GM12878 (cell line): ENCODE data around the gene LRRC23. TPM values are rescaled to one million over a fixed set of nuclear protein-coding genes. Genes with fewer than 3 reads are reported as not detected.

Experiments used
- ATAC-seq: fragments of 200-7000 bp; cut with Tn5 transposase; 3 replicates; pipeline ENCODE4 v1.9.1; 2020; ENCODE audit warnings: mild to moderate bottlenecking, moderate library complexity
- BruUV-seq: library from RNA; stranded (reverse); fragments of 400-500 nt; replicated peaks from 2 replicates; lab custom pipeline; 2021; lab: Mats Ljungman, UMichigan
- CTCF ChIA-PET: fragments of 300-600 bp; sonication (Branson Sonifier 250); formaldehyde crosslinking; extraction: SDS; loops from one replicate; lab custom pipeline; 2021; ENCODE audit warnings: inconsistent platforms; lab: Yijun Ruan, JAX
- POLR2A ChIA-PET: fragments of 350-600 bp; formaldehyde crosslinking; extraction: SDS; loops from one replicate; lab custom pipeline; 2021; ENCODE audit warnings: inconsistent platforms; lab: Charles Lee
- RAD21 ChIA-PET: fragments of 300-600 bp; sonication (Branson Sonifier 250); formaldehyde crosslinking; loops from one replicate; lab custom pipeline; 2023; ENCODE audit warnings: antibody characterized with exemption; ENCODE audit not compliant: unreplicated experiment; lab: Charles Lee
- SMC1A ChIA-PET: fragments of 300-600 bp; sonication (Branson Sonifier 250); formaldehyde crosslinking; loops from one replicate; lab custom pipeline; 2023; ENCODE audit not compliant: unreplicated experiment, uncharacterized antibody; lab: Charles Lee
- DNase-seq: peaks from one replicate; pipeline ENCODE4 v3.0.0-alpha.2; 2011; ENCODE audit warnings: low read depth, low spot score
- FAIRE-seq: peaks from 3 replicates; lab custom pipeline; 2011; peaks lifted over from hg19 to GRCh38; lab: Jason Lieb, UNC
- H2AFZ ChIP-seq: 2 replicates; pipeline ENCODE4 v1.6.0; 2011; ENCODE audit warnings: low read depth, low read length, control low read depth; ENCODE audit not compliant: control insufficient read depth
- H3K27ac ChIP-seq: 2 replicates; pipeline ENCODE4 v1.5.1; 2011; ENCODE audit warnings: control low read depth; ENCODE audit not compliant: control insufficient read depth, insufficient read depth
- H3K27me3 ChIP-seq, 2 experiments: replicated peaks in 1 of 2; 2 replicates each; pipeline versions ENCODE4 v1.6.0 to v1.6.1; 2011; ENCODE audit warnings: low read length in 1 of 2; ENCODE audit not compliant: control insufficient read depth in 2 of 2, insufficient read depth in 2 of 2
- H3K36me3 ChIP-seq, 2 experiments: 2 replicates each; pipeline ENCODE4 v1.5.1; 2011; ENCODE audit warnings: low read length in 1 of 2; ENCODE audit not compliant: control insufficient read depth in 2 of 2, insufficient read depth in 2 of 2
- H3K4me1 ChIP-seq: 2 replicates; pipeline ENCODE4 v1.6.1; 2011; ENCODE audit warnings: mild to moderate bottlenecking, low read length, moderate library complexity, mixed read lengths; ENCODE audit not compliant: control insufficient read depth, insufficient read depth
- H3K4me2 ChIP-seq: 2 replicates; pipeline ENCODE4 v1.6.0; 2011; ENCODE audit warnings: control low read depth; ENCODE audit not compliant: control insufficient read depth, insufficient read depth
- H3K4me3 ChIP-seq: fragments of 200-600 bp; sonication (generic); 2 replicates; pipeline ENCODE4 v1.5.1; 2016
- H3K79me2 ChIP-seq: 2 replicates; pipeline ENCODE4 v1.6.0; 2011; ENCODE audit warnings: low read length; ENCODE audit not compliant: control insufficient read depth, insufficient read depth
- H3K9ac ChIP-seq: 2 replicates; pipeline ENCODE4 v1.8.0; 2011; ENCODE audit warnings: low read length, control low read depth, mixed read lengths; ENCODE audit not compliant: control insufficient read depth, insufficient read depth
- H3K9me3 ChIP-seq: replicated peaks from 3 replicates; pipeline ENCODE4 v1.5.1; 2011; ENCODE audit warnings: mild to moderate bottlenecking, low read length; ENCODE audit not compliant: control insufficient read depth, insufficient read depth
- H4K20me1 ChIP-seq: 2 replicates; pipeline ENCODE4 v1.6.0; 2011; ENCODE audit not compliant: control insufficient read depth, insufficient read depth
- CBFB ChIP-seq: IDR thresholded peaks from 2 replicates; pipeline ENCODE4 v1.6.1; 2016; ENCODE audit warnings: antibody characterized with exemption, low read depth
- EZH2 ChIP-seq: IDR thresholded peaks from 2 replicates; pipeline ENCODE4 v1.6.1; 2012; ENCODE audit warnings: low read depth, mild to moderate bottlenecking, control low read depth, inconsistent platforms, low read length, borderline replicate concordance; ENCODE audit not compliant: control insufficient read depth
- IKZF1 ChIP-seq: fragments of 450-650 bp; conservative IDR thresholded peaks from 2 replicates; pipeline ENCODE4 v1.6.1; 2017; ENCODE audit warnings: antibody characterized with exemption, mild to moderate bottlenecking
- KDM1A ChIP-seq: fragments of 200-600 bp; sonication (generic); IDR thresholded peaks from 2 replicates; pipeline ENCODE4 v1.6.1; 2016; ENCODE audit warnings: borderline replicate concordance
- MTA3 ChIP-seq: IDR thresholded peaks from 2 replicates; pipeline ENCODE4 v1.6.1; 2012; ENCODE audit warnings: low read length, inconsistent platforms, borderline replicate concordance
- NR2F1 ChIP-seq: fragments of 450-650 bp; conservative IDR thresholded peaks from 2 replicates; pipeline ENCODE4 v1.6.1; 2017; ENCODE audit warnings: mild to moderate bottlenecking
- RB1 ChIP-seq: fragments of 450-650 bp; formaldehyde crosslinking; IDR thresholded peaks from 2 replicates; pipeline ENCODE4 v1.6.1; 2017; ENCODE audit warnings: mild to moderate bottlenecking, borderline replicate concordance
- SIN3A ChIP-seq: IDR thresholded peaks from 2 replicates; pipeline ENCODE4 v1.6.1; 2012; ENCODE audit warnings: low read depth, low read length, improper control_type of control experiment
- SMAD1 ChIP-seq: fragments of 450-650 bp; IDR thresholded peaks from 2 replicates; pipeline ENCODE4 v1.6.1; 2018; ENCODE audit warnings: mild to moderate bottlenecking, low read depth; ENCODE audit not compliant: partially characterized antibody
- SREBF1 ChIP-seq: IDR thresholded peaks from 2 replicates; pipeline ENCODE4 v1.6.1; 2012; ENCODE audit warnings: mild to moderate bottlenecking, low read length
- SREBF2 ChIP-seq: IDR thresholded peaks from 2 replicates; pipeline ENCODE4 v1.6.1; 2012; ENCODE audit warnings: mild to moderate bottlenecking, low read length
- ZBED1 ChIP-seq: IDR thresholded peaks from 2 replicates; pipeline ENCODE4 v1.6.1; 2016; ENCODE audit warnings: borderline replicate concordance
- ZNF24 ChIP-seq: fragments of 450-650 bp; IDR thresholded peaks from 2 replicates; pipeline ENCODE4 v1.6.1; 2017; ENCODE audit warnings: antibody characterized with exemption, mild to moderate bottlenecking
- WGBS: methylation state at CpG from one replicate; pipeline ENCODE4 v1.1.6; 2016; ENCODE audit warnings: low lambda C conversion rate; ENCODE audit not compliant: insufficient replicate concordance, insufficient coverage; ENCODE audit errors: missing lambda C conversion rate; 5-methylcytosine and 5-hydroxymethylcytosine counted together
- in situ Hi-C: fragments of 300-500 bp; cut with MboI; formaldehyde crosslinking; loops from 9 replicates; pipeline ENCODE4 v1.14.3; 2018; ENCODE audit warnings: mixed read lengths
- intact Hi-C: fragments of 100-400 bp; cut with micrococcal nuclease; formaldehyde crosslinking; loops from one replicate; pipeline ENCODE4 v1.14.2; 2022; ENCODE audit not compliant: unreplicated experiment
- polyA plus RNA-seq, 11 experiments: library from polyadenylated mRNA; depleted of rRNA in 4 of 11; unstranded in 6 of 11; stranded (reverse) in 5 of 11; fragments of >200 nt; fragmentation: Nextera tagmentation in 4 of 11; fragmentation: Illumina TruSeq in 1 of 11; extraction: Ambion mirVana in 4 of 11; extraction: Trizol in 1 of 11; gene quantifications; 1 replicate in 1 of 11; 2 replicates in 10 of 11; pipeline versions ENCODE4 v1.2.1 to v1.2.3, GENCODE V29; 2011 to 2016; ENCODE audit warnings: inconsistent platforms in 2 of 11, missing spikeins in 2 of 11, low read depth in 1 of 11
- total RNA-seq, 4 experiments: library from RNA; depleted of rRNA in 3 of 4; stranded (reverse); fragments of >200 nt in 3 of 4; fragmentation: Illumina TruSeq in 1 of 4; extraction: Trizol in 1 of 4; gene quantifications; 2 replicates each; pipeline versions ENCODE4 v1.2.1 to v1.2.3, GENCODE V29; 2013 to 2021
- TF ChIP-seq, protein P1 (sequence below): fragments of 450-650 bp; IDR thresholded peaks from 2 replicates; pipeline ENCODE4 v1.6.1; 2017; ENCODE audit warnings: mild to moderate bottlenecking, low read depth, inconsistent platforms; ENCODE audit not compliant: poor library complexity, severe bottlenecking
- TF ChIP-seq, protein P2 (sequence below): IDR thresholded peaks from 2 replicates; pipeline ENCODE4 v1.6.1; 2012; ENCODE audit warnings: low read depth, low read length, improper control_type of control experiment
- TF ChIP-seq, protein P3 (sequence below): fragments of 150-350 bp; IDR thresholded peaks from 2 replicates; pipeline ENCODE4 v1.6.1; 2014; ENCODE audit warnings: mild to moderate bottlenecking, low read depth, low read length

Gene LRRC23
- total and polyA plus RNA-seq, 10 of the 15 experiments (the other 5 are each of a cell fraction or from before 2014, with no cell fraction given) = 1.4 to 6.9 (median 3.4) TPM

DNA sequence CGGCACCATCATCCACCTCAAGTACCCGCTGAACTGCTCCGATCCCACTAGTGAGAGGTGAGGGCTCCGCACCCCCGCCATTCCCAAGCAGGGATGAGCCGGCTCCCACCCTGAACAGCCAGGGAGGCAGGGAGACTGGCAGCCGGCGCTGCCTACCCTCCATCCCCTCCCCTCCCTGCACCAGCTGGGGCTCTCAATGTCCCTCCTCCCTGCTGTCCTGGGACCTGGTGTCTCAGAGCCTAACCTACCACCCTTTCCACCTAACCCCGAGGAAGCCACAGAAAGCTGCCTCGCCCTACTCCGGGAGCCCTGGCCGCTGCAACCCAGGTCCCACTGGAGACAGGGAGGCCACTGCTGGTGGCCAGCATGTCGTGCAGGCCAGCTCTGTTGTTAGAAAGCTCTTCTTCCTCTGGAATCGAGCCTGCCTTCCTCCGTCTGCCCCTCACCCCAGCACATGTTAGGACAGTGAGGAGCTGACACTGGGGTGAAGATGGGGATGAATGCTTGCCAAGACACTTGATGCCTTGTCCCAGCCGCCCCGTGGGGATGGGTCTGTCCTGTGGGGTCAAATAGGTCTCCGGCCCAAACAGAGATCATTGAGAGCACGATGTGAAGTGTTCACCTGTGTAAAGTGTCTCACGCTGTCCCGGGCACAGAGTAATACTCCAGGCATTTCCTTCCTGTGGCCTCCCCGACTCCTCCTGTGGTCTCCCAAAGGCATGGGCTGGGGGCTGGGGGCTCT, 47.7 kb downstream of the LRRC23 start (continued):
- TF ChIP-seq SIN3A (0 out of 2 replicates have a peak, but pooled peaks have one; percentile 42), SREBF1 (no peak), ZBED1 (0 out of 2 replicates have a peak, but pooled peaks have one; percentile 5), IKZF1 (peak; percentile 29; the same call in 1 of the 2 replicates), ZNF24 (no peak)

DNA sequence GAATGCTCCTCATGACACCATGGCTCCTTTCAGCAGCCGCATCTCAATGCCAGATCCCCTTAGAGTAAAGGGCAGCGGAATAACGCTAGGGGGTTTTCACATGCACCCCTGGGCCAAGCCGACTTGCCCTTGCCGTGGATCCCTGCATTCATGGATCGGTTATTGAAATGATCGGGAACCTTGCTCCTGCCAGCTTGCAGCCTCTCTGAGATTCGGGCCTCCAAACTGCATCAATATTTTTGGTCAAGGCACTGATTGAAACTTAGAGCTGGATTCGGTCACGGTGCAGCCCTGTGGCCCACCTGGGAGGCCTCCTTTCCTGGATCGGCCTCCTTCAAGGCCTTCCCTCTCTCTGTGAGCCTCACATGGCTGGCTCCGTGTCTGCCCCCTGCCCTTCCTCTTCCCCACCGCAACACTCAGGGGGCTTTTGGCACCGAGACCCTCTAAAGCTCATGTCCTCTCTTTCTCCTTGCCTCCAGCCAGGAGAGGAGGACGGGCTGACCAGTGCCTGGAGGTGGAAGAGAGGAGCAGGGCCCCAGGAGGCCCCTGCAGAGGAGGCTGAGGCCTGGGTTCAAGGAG, 48.3 kb downstream of the LRRC23 start:
- intact Hi-C loops = loop anchor here (1.0 kb wide), 1 partner anchor 8 kb away; no protein-coding TSS in a partner anchor
- in situ Hi-C loops = loop anchor here (25.0 kb wide), 1 partner anchor 1684 kb away; no protein-coding TSS in a partner anchor
- TF ChIP-seq SREBF2 = no peak
- TF ChIP-seq RB1 = no peak
- TF ChIP-seq NR2F1 = no peak
- TF ChIP-seq EZH2 = no peak
- no peak for TF ChIP-seq CBFB
- TF ChIP-seq SMAD1 = no peak
- TF ChIP-seq ZNF24 = no peak
- TF ChIP-seq, protein P1, sequence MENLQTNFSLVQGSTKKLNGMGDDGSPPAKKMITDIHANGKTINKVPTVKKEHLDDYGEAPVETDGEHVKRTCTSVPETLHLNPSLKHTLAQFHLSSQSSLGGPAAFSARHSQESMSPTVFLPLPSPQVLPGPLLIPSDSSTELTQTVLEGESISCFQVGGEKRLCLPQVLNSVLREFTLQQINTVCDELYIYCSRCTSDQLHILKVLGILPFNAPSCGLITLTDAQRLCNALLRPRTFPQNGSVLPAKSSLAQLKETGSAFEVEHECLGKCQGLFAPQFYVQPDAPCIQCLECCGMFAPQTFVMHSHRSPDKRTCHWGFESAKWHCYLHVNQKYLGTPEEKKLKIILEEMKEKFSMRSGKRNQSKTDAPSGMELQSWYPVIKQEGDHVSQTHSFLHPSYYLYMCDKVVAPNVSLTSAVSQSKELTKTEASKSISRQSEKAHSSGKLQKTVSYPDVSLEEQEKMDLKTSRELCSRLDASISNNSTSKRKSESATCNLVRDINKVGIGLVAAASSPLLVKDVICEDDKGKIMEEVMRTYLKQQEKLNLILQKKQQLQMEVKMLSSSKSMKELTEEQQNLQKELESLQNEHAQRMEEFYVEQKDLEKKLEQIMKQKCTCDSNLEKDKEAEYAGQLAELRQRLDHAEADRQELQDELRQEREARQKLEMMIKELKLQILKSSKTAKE = no peak
- TF ChIP-seq, protein P2, sequence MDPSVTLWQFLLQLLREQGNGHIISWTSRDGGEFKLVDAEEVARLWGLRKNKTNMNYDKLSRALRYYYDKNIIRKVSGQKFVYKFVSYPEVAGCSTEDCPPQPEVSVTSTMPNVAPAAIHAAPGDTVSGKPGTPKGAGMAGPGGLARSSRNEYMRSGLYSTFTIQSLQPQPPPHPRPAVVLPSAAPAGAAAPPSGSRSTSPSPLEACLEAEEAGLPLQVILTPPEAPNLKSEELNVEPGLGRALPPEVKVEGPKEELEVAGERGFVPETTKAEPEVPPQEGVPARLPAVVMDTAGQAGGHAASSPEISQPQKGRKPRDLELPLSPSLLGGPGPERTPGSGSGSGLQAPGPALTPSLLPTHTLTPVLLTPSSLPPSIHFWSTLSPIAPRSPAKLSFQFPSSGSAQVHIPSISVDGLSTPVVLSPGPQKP = no peak
- no peak for TF ChIP-seq KDM1A
- no peak for TF ChIP-seq MTA3
- TF ChIP-seq, protein P3, sequence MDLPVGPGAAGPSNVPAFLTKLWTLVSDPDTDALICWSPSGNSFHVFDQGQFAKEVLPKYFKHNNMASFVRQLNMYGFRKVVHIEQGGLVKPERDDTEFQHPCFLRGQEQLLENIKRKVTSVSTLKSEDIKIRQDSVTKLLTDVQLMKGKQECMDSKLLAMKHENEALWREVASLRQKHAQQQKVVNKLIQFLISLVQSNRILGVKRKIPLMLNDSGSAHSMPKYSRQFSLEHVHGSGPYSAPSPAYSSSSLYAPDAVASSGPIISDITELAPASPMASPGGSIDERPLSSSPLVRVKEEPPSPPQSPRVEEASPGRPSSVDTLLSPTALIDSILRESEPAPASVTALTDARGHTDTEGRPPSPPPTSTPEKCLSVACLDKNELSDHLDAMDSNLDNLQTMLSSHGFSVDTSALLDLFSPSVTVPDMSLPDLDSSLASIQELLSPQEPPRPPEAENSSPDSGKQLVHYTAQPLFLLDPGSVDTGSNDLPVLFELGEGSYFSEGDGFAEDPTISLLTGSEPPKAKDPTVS = no peak

More for the DNA sequence above, 48.3 kb downstream of the LRRC23 start:
- WGBS = 2% methylated on average over 15 of the region's 15 CpGs
- POLR2A ChIA-PET = interaction anchor here (0.8 to 17.8 kb wide), 4 partner anchors 7 to 155 kb away, joined by 3 to 524 read pairs (median 6); partner anchors contain the start of genes C12orf57 and RNU7-1
- Histone ChIP-seq H3K4me1 (peaks cover 73% of the 10 kb centered on the region), H3K9ac (peak overlapping the region; percentile 99), H3K27ac (peak overlapping the region; percentile 99), H3K36me3 (peaks cover 6 to 30% of the 10 kb centered on the region in 2 experiments), H3K4me2 (peak overlapping the region; percentile 99), H4K20me1 (no peaks in the 10 kb centered on the region), H3K79me2 (peaks cover 88% of the 10 kb centered on the region), H3K4me3 (peak overlapping the region; percentile 95), H2AFZ (no peak overlapping the region), H3K9me3 (no peaks in the 10 kb centered on the region), H3K27me3 (no peaks in the 10 kb centered on the region)
- DNase-seq (no peak), ATAC-seq (no peak), FAIRE-seq (peak; percentile 38)
- SMC1A ChIA-PET = interaction anchor here (1.6 to 11.6 kb wide), 2 partner anchors 7 to 9 kb away, joined by 6 to 395 read pairs; partner anchors contain the start of genes C12orf57 and RNU7-1
- TSS peak; percentile 91 for BruUV-seq
- CTCF ChIA-PET = interaction anchor here (1.2 to 11.6 kb wide), 5 partner anchors 8 to 29 kb away, joined by 4 to 645 read pairs (median 4); partner anchors contain the start of genes C12orf57 and RNU7-1
- RAD21 ChIA-PET = interaction anchor here (0.5 to 3.4 kb wide), 6 partner anchors 9 to 504 kb away, joined by 3 to 16 read pairs (median 7); partner anchors contain the start of genes C12orf57 and RNU7-1
